ENCODE results near the gene PTPRD.

Gene PTPRD

DNA sequence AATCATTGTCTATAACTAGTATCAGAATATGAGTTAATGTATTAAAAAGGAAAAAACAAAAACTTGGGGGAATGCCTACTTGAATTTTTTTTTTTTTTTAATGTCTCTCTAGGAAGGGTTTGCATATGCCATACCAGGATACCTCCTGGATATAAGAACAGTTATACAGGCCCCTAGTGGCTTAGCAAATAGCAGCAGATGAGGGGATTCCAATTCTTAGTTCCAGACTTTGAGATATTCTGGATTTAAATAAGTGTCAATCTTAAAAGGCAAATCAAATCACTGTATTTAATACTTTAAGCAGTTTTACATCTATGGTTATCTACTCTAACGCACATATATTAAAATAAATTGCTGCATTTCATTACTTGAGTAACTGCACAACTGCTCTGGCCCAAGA, 1757.8 kb downstream of the PTPRD start:
- TF ChIP-seq, protein P1, sequence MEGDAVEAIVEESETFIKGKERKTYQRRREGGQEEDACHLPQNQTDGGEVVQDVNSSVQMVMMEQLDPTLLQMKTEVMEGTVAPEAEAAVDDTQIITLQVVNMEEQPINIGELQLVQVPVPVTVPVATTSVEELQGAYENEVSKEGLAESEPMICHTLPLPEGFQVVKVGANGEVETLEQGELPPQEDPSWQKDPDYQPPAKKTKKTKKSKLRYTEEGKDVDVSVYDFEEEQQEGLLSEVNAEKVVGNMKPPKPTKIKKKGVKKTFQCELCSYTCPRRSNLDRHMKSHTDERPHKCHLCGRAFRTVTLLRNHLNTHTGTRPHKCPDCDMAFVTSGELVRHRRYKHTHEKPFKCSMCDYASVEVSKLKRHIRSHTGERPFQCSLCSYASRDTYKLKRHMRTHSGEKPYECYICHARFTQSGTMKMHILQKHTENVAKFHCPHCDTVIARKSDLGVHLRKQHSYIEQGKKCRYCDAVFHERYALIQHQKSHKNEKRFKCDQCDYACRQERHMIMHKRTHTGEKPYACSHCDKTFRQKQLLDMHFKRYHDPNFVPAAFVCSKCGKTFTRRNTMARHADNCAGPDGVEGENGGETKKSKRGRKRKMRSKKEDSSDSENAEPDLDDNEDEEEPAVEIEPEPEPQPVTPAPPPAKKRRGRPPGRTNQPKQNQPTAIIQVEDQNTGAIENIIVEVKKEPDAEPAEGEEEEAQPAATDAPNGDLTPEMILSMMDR (IDR thresholded peaks at IDR 0.05; ENCODE audit: extremely low read depth, missing control alignments), result no peak
- DNase-seq (ENCODE audit: low spot score), result no peak

DNA sequence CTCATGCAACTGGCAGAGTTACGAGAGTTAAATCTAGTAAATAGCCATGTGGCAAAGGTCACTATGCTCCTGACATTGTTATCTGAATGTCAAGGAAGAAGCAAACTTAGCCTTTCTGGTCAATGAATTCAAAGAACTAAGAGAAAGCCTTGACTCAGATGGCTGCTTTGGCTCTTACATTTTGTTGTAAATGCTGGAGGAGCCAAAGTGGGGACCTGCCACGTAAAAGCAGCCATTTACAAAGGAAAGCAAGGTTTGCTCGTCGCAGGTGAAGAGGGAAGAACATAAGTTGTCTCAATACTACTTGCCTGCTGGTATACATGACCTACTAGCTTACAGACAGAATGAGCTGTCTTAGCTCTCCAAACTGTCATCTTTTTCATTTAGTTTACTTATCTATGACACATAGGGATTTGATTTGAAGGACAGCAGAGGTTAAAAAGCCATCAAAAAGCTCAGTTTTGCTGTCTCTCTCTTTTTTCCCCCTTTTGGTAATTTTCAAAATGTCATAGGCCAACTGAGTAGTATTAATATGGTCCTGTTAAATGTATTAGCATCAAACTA, 1760.4 kb downstream of the PTPRD start:
- TF ChIP-seq, protein P1 (IDR thresholded peaks at IDR 0.05; ENCODE audit: extremely low read depth, missing control alignments), result no peak
- no peak for DNase-seq (ENCODE audit: low spot score)

DNA sequence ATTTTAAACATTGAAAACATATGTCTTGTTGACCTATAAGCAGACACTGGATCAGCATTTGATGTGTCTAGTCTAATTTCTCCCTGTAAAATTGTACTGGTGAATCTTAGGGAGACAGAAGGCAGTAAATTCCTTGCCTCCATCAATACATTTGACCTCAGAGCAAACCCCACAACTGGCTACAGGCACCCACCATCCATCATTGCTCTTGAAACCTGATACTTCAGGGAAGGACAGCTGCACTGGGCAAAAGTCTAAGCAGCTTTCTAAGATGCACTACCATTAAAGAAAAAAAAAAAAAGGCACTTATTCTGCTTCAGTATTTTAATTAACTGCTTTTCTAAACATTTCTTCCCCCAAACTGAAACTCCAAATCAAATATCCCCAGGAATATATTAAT, 1761.9 kb downstream of the PTPRD start:
- TF ChIP-seq, protein P1 (IDR thresholded peaks at IDR 0.05; ENCODE audit: extremely low read depth, missing control alignments), result no peak
- no peak for DNase-seq (ENCODE audit: low spot score)

DNA sequence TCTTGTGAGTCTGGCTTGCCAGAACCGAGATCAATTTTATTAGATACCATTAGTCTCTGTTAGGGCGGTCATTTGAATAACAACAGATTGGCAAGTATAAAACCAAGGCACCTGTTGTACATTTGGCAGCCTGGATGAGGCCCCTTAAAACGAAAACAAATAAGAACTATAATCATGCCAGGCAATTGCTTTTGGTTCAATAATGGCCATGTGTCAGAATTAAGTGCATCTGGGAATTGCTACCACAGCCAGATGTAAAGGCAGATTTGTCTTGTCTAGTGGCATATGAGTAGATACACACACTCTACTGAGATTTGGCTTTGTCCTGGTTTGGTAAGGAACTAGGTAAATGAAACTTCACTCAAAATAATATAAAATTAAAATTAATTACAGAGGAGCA, 1767.0 kb downstream of the PTPRD start:
- DNase-seq (ENCODE audit: low spot score), result no peak
- TF ChIP-seq, protein P1 (IDR thresholded peaks at IDR 0.05; ENCODE audit: extremely low read depth, missing control alignments), result no peak

DNA sequence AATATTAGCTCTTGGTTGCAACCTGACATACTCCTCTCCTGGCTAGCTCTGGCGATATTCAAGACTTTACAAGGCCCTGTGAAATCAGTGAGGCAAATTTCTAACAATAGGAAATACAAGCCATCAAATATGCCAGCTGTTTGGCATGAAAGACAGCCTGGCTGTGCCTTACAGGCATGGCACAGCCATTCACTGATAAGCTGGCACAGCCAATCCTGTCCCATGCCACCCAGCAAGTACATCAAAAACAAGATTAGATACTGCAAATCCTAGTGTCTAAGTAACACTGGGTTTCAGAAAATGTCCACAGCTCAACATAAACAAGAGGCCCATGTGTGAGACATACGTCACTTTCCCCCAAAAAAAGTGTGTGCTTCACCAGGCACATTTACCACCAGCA, 1767.4 kb downstream of the PTPRD start:
- no peak for DNase-seq (ENCODE audit: low spot score)
- TF ChIP-seq, protein P1 (IDR thresholded peaks at IDR 0.05; ENCODE audit: extremely low read depth, missing control alignments), result no peak

DNA sequence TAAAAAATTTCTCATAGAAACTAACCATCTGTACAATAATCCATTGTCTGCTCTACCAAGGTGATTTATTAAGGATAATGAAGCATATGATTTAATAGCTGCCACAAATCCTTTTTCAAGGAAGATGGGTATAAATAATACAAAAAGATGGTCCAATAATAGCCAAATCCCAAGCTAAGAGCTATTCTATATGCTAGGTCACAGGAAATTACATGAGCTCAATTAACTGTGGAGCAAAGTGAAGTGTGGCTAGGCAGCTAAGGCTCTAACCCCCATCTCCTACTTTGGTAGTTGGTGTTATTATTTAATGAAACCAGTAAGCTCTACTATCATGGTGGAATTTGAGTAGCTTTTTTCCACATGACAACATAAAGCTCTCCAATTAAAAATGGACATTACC, 1768.3 kb downstream of the PTPRD start:
- DNase-seq (ENCODE audit: low spot score), result no peak
- TF ChIP-seq, protein P1 (IDR thresholded peaks at IDR 0.05; ENCODE audit: extremely low read depth, missing control alignments), result no peak

DNA sequence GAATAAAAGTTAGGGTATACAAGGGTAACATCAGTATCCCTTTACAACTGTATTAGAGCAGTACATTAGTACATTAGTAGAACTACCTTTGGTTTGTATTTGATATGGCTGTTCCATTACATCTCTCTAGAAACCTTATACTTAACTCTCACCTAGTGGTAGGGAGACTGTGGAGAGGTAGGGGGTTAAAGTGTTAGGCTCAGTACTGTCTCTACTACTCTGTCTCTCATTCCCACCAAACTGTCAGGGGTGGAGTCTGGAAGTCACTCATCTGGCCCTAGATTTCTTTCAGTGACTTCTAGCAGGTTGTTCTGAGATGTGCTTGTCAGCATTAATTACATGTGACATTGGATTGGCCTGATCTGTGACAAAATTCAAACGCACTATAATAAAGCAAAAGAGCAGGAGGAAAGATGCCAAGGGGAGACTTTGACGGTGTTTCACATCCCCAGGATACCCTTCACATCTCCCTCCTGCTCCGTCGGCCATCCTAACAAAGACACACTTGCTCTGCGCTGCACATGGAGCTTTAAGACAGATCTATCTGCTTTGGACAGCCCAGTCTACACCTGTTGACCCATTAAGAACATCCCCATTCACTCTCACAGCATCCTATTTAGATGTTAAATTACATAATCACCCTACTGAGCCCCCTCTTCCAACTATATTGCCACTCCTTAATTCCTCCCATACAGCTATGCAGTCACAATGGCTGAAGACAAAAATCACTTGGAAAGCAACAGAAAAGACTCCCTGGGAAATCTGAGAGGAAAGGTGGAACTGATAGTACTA, 1770.2 kb downstream of the PTPRD start:
- no peak for DNase-seq (ENCODE audit: low spot score)
- TF ChIP-seq, protein P1 (IDR thresholded peaks at IDR 0.05; ENCODE audit: extremely low read depth, missing control alignments), result no peak

Data from GM20000 (cell line).